SK-N-SH treated with all-trans-retinoic acid at 6 μM for 48 hours (cell line): ENCODE measurements around the gene TMEM30B.

Experiments
- ATAC-seq: fragments of 200-7000 bp; cut with Tn5 transposase; 3 replicates; pipeline ENCODE4 v1.9.1; 2020; ENCODE audit warnings: mild to moderate bottlenecking, moderate library complexity
- ARNTL ChIP-seq: fragments of 450-650 bp; formaldehyde crosslinking; IDR thresholded peaks from 2 replicates; pipeline ENCODE4 v1.5.0; 2020; ENCODE audit warnings: low read depth, mild to moderate bottlenecking, moderate library complexity, borderline replicate concordance
- BACH2 ChIP-seq: fragments of 250-450 bp; sonication (Bioruptor Pico); IDR thresholded peaks from 2 replicates; pipeline ENCODE4 v1.9.0; 2021; ENCODE audit warnings: mild to moderate bottlenecking, borderline replicate concordance
- CREB5 ChIP-seq: fragments of 250-450 bp; sonication (Bioruptor Pico); IDR thresholded peaks from 2 replicates; pipeline ENCODE4 v1.5.1; 2020; ENCODE audit warnings: low read depth, mild to moderate bottlenecking, moderate library complexity
- CSDC2 ChIP-seq: fragments of 250-450 bp; sonication (Bioruptor Pico); IDR thresholded peaks from 2 replicates; pipeline ENCODE4 v1.5.0; 2020; ENCODE audit warnings: mild to moderate bottlenecking, moderate library complexity
- CSRNP3 ChIP-seq: fragments of 250-450 bp; sonication (Bioruptor Pico); IDR thresholded peaks from 2 replicates; pipeline ENCODE4 v1.5.1; 2021; ENCODE audit warnings: mild to moderate bottlenecking, moderate library complexity
- ESRRG ChIP-seq: fragments of 250-450 bp; sonication (Bioruptor Pico); IDR thresholded peaks from 2 replicates; pipeline ENCODE4 v1.6.1; 2021; ENCODE audit warnings: mild to moderate bottlenecking
- ISL1 ChIP-seq: fragments of 250-450 bp; sonication (Bioruptor Pico); IDR thresholded peaks from 2 replicates; pipeline ENCODE4 v2.1.2; 2022; ENCODE audit warnings: mild to moderate bottlenecking, moderate library complexity
- OSR1 ChIP-seq: fragments of 250-450 bp; sonication (Bioruptor Pico); IDR thresholded peaks from 2 replicates; pipeline ENCODE4 v1.8.0; 2022; ENCODE audit warnings: moderate library complexity, mild to moderate bottlenecking, inconsistent platforms
- PPARA ChIP-seq: fragments of 250-450 bp; sonication (Bioruptor Pico); IDR thresholded peaks from 2 replicates; pipeline ENCODE4 v1.5.0; 2020; ENCODE audit warnings: mild to moderate bottlenecking, borderline replicate concordance
- RARB ChIP-seq: fragments of 250-450 bp; sonication (Bioruptor Pico); IDR thresholded peaks from 2 replicates; pipeline ENCODE4 v1.8.0; 2021; ENCODE audit warnings: mild to moderate bottlenecking, moderate library complexity
- SNAI2 ChIP-seq: fragments of 250-450 bp; sonication (Bioruptor Pico); IDR thresholded peaks from 2 replicates; pipeline ENCODE4 v1.5.0; 2020; ENCODE audit warnings: mild to moderate bottlenecking, moderate library complexity
- TCF4 ChIP-seq: fragments of 250-450 bp; sonication (Bioruptor Pico); IDR thresholded peaks from 2 replicates; pipeline ENCODE4 v1.8.0; 2021; ENCODE audit warnings: mild to moderate bottlenecking, moderate library complexity, borderline replicate concordance
- TOX ChIP-seq: fragments of 250-450 bp; sonication (Bioruptor Pico); IDR thresholded peaks from 2 replicates; pipeline ENCODE4 v1.8.0; 2021; ENCODE audit warnings: mild to moderate bottlenecking, moderate library complexity, borderline replicate concordance
- ZC3H10 ChIP-seq: fragments of 250-450 bp; sonication (Bioruptor Pico); IDR thresholded peaks from 2 replicates; pipeline ENCODE4 v1.5.1; 2021; ENCODE audit warnings: mild to moderate bottlenecking, moderate library complexity
- ZFP3 ChIP-seq: fragments of 250-450 bp; sonication (Bioruptor Pico); IDR thresholded peaks from 2 replicates; pipeline ENCODE4 v1.5.0; 2020; ENCODE audit warnings: mild to moderate bottlenecking, moderate library complexity
- ZFP30 ChIP-seq: fragments of 450-650 bp; formaldehyde crosslinking; IDR thresholded peaks from 2 replicates; pipeline ENCODE4 v1.5.0; 2022; ENCODE audit warnings: mild to moderate bottlenecking, moderate library complexity
- ZNF565 ChIP-seq: fragments of 450-650 bp; formaldehyde crosslinking; conservative IDR thresholded peaks from 2 replicates; pipeline ENCODE4 v1.5.0; 2020; ENCODE audit warnings: low read depth, mild to moderate bottlenecking, moderate library complexity
- ZNF70 ChIP-seq: fragments of 450-650 bp; formaldehyde crosslinking; IDR thresholded peaks from 2 replicates; pipeline ENCODE4 v1.5.0; 2020; ENCODE audit warnings: mild to moderate bottlenecking, moderate library complexity
- ZNF8 ChIP-seq: fragments of 450-650 bp; formaldehyde crosslinking; IDR thresholded peaks from 2 replicates; pipeline ENCODE4 v1.5.0; 2020; ENCODE audit warnings: mild to moderate bottlenecking, moderate library complexity
- TF ChIP-seq, protein P1 (sequence below): fragments of 250-450 bp; sonication (Bioruptor Pico); IDR thresholded peaks from 2 replicates; pipeline ENCODE4 v1.8.0; 2021; ENCODE audit warnings: low read depth, mild to moderate bottlenecking, moderate library complexity, borderline replicate concordance
- TF ChIP-seq, protein P2 (sequence below): fragments of 250-450 bp; sonication (Bioruptor Pico); IDR thresholded peaks from 2 replicates; pipeline ENCODE4 v1.8.0; 2020; ENCODE audit warnings: mild to moderate bottlenecking, moderate library complexity, borderline replicate concordance

Gene TMEM30B

DNA sequence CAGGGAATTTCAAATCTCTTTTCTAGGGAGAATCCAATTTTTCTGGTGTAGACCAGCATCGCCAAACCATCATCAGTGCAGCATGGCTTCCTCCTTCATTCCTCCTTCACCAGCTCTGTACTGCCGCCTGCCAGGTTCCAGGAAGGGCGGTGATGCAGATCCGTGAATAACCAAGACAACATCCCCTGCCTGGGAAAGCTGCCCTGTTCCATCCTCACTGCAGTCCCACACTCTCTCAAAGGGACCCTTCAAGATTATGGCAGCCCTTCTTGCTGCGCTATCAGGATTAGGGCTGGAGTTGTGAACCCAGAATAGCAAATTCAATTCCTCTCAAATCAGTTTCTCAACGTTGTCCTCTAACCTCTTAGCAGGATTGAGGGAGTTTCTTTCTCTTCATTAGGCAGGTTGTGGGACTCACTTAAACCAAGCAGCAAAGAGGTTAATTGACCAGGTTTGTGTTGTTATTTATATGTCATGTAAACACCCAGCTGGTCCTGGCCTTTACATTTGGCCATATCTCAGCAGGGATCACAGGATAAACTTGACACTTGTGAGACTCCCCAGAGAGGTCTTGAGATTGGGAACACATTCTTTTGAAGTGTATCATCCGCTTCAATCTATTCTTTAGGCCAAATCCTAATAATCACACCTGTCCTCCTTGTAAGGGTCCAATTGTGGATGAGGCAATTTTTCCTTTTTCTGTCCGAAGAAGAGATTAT is 26.2 kb downstream of the TMEM30B start:
- no peak for ATAC-seq
- TF ChIP-seq TOX (CRISPR knock-in tag): no peak
- no peak for TF ChIP-seq ARNTL (CRISPR knock-in tag)
- TF ChIP-seq ZNF565 (CRISPR knock-in tag): no peak
- TF ChIP-seq ZFP3 (CRISPR knock-in tag): no peak
- no peak for TF ChIP-seq RARB
- no peak for TF ChIP-seq TCF4 (CRISPR knock-in tag)
- TF ChIP-seq, protein P1, sequence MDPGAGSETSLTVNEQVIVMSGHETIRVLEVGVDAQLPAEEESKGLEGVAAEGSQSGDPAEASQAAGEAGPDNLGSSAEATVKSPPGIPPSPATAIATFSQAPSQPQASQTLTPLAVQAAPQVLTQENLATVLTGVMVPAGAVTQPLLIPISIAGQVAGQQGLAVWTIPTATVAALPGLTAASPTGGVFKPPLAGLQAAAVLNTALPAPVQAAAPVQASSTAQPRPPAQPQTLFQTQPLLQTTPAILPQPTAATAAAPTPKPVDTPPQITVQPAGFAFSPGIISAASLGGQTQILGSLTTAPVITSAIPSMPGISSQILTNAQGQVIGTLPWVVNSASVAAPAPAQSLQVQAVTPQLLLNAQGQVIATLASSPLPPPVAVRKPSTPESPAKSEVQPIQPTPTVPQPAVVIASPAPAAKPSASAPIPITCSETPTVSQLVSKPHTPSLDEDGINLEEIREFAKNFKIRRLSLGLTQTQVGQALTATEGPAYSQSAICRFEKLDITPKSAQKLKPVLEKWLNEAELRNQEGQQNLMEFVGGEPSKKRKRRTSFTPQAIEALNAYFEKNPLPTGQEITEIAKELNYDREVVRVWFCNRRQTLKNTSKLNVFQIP (CRISPR knock-in tag): no peak
- no peak for TF ChIP-seq OSR1 (CRISPR knock-in tag)
- no peak for TF ChIP-seq PPARA (CRISPR knock-in tag)
- no peak for TF ChIP-seq CREB5 (CRISPR knock-in tag)
- no peak for TF ChIP-seq ZFP30
- no peak for TF ChIP-seq SNAI2 (CRISPR knock-in tag)
- no peak for TF ChIP-seq ZNF70 (CRISPR knock-in tag)
- TF ChIP-seq, protein P2, sequence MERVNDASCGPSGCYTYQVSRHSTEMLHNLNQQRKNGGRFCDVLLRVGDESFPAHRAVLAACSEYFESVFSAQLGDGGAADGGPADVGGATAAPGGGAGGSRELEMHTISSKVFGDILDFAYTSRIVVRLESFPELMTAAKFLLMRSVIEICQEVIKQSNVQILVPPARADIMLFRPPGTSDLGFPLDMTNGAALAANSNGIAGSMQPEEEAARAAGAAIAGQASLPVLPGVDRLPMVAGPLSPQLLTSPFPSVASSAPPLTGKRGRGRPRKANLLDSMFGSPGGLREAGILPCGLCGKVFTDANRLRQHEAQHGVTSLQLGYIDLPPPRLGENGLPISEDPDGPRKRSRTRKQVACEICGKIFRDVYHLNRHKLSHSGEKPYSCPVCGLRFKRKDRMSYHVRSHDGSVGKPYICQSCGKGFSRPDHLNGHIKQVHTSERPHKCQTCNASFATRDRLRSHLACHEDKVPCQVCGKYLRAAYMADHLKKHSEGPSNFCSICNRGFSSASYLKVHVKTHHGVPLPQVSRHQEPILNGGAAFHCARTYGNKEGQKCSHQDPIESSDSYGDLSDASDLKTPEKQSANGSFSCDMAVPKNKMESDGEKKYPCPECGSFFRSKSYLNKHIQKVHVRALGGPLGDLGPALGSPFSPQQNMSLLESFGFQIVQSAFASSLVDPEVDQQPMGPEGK: no peak
- no peak for TF ChIP-seq ISL1 (CRISPR knock-in tag)
- no peak for TF ChIP-seq CSRNP3 (CRISPR knock-in tag)
- no peak for TF ChIP-seq BACH2 (CRISPR knock-in tag)
- no peak for TF ChIP-seq ZNF8 (CRISPR knock-in tag)
- TF ChIP-seq ESRRG: no peak
- TF ChIP-seq, all 23 proteins: peak for 0

DNA sequence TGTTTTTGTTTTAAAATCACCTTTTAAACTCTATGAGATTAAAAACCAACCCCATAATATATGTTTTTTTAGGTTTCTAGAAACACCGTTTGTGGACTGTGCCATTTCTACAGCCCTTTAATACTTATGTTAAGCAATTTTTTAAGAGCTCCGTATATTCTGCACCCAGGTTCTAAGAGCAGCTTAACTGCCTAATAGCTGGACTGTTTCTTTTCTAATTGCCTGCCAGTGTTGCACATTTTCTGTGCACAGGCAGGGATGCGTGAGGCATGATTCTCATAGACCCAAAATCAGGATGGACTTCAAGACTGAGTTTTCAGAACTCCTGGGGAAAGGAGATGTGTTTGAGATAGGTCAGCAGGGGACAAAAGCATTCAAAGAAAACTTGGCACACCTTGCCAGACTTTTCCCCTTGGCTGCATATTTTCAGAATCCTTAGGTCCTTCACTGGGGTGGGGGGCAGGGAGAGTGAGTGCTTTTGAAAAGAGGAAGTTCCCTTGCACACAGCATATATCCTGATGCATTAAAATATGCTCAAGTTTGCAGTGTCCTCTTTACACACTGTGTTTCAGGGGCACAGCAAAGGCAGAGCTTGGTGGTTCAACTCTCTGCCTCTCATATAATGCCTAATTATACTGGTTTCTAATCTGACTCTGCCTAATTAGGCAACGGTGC is 27.9 kb downstream of the TMEM30B start:
- no peak for TF ChIP-seq OSR1 (CRISPR knock-in tag)
- no peak for TF ChIP-seq CSDC2
- no peak for TF ChIP-seq ZFP3 (CRISPR knock-in tag)
- TF ChIP-seq BACH2 (CRISPR knock-in tag): no peak
- ATAC-seq: peak; percentile 16

- TF ChIP-seq ESRRG (no peak), CREB5 (CRISPR knock-in tag) (no peak), SNAI2 (CRISPR knock-in tag) (no peak), TOX (CRISPR knock-in tag) (no peak), ZFP3 (CRISPR knock-in tag) (no peak), ZFP30 (no peak), ZNF70 (CRISPR knock-in tag) (no peak), ZC3H10 (CRISPR knock-in tag) (no peak), ARNTL (CRISPR knock-in tag) (no peak), ISL1 (CRISPR knock-in tag) (no peak), TCF4 (CRISPR knock-in tag) (no peak), CSRNP3 (CRISPR knock-in tag) (no peak)
- TF ChIP-seq, protein P2: no peak
- TF ChIP-seq, protein P1 (CRISPR knock-in tag): no peak
- peak; percentile 93 for ATAC-seq
Observed at GRCh38 chr14:61252369-61253063, 28.6 kb downstream of the TMEM30B start.
